PFSK-1 (cell line): Measurements from ENCODE around the gene KCNC4.

ENCODE experiments used
- FOXP2 ChIP-seq: optimal IDR thresholded peaks from 2 replicates; pipeline ENCODE3; 2011; ENCODE audit warnings: borderline replicate concordance, control low read depth, inconsistent platforms; ENCODE audit not compliant: insufficient read depth; ENCODE audit errors: extremely low read length, extremely low read depth
- POLR2AphosphoS5 ChIP-seq: IDR thresholded peaks from 2 replicates; pipeline ENCODE4 v1.6.1; 2012; ENCODE audit warnings: low read depth, mild to moderate bottlenecking, control low read depth, low read length, moderate library complexity
- SIN3A ChIP-seq: IDR thresholded peaks from 2 replicates; pipeline ENCODE4 v1.6.1; 2012; ENCODE audit warnings: mild to moderate bottlenecking, low read length, moderate library complexity, borderline replicate concordance; ENCODE audit not compliant: insufficient read depth
- TAF1 ChIP-seq: IDR thresholded peaks from 2 replicates; pipeline ENCODE4 v1.6.1; 2012; ENCODE audit warnings: low read length, control low read depth, borderline replicate concordance; ENCODE audit not compliant: insufficient read depth
- TF ChIP-seq, protein P1 (sequence below), 2 experiments: IDR thresholded peaks; 2 replicates each; pipeline versions ENCODE4 v1.6.1 to v1.8.0; 2011 to 2012; ENCODE audit warnings: low read depth in 2 of 2, low read length in 2 of 2, control low read depth in 1 of 2, inconsistent platforms in 1 of 2, mild to moderate bottlenecking in 1 of 2, moderate library complexity in 1 of 2; ENCODE audit not compliant: insufficient read depth in 1 of 2

Gene KCNC4

DNA sequence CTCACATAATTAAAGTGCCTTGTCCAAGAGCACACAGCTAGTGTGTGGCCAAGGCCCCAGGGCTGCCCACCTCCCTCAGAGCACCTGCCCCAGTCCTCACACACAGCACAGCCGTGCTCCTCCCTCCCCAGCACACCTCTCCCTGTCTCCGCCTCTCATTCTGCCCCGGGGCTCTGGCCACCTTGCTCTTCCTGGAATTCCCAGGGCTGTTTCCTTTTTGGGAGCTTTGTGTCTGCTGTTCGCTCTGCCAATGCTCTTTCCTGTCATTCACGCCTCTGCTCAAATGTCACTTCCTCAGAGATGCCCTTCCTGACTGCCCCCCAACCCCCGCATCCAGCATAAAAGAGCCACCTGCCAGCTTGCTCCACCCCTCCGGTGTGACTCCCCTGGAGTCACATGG, 46.5 kb upstream of the KCNC4 start:
- TF ChIP-seq TAF1 (no peak), POLR2AphosphoS5 (no peak), SIN3A (no peak), FOXP2 (no peak)
- TF ChIP-seq, protein P1, sequence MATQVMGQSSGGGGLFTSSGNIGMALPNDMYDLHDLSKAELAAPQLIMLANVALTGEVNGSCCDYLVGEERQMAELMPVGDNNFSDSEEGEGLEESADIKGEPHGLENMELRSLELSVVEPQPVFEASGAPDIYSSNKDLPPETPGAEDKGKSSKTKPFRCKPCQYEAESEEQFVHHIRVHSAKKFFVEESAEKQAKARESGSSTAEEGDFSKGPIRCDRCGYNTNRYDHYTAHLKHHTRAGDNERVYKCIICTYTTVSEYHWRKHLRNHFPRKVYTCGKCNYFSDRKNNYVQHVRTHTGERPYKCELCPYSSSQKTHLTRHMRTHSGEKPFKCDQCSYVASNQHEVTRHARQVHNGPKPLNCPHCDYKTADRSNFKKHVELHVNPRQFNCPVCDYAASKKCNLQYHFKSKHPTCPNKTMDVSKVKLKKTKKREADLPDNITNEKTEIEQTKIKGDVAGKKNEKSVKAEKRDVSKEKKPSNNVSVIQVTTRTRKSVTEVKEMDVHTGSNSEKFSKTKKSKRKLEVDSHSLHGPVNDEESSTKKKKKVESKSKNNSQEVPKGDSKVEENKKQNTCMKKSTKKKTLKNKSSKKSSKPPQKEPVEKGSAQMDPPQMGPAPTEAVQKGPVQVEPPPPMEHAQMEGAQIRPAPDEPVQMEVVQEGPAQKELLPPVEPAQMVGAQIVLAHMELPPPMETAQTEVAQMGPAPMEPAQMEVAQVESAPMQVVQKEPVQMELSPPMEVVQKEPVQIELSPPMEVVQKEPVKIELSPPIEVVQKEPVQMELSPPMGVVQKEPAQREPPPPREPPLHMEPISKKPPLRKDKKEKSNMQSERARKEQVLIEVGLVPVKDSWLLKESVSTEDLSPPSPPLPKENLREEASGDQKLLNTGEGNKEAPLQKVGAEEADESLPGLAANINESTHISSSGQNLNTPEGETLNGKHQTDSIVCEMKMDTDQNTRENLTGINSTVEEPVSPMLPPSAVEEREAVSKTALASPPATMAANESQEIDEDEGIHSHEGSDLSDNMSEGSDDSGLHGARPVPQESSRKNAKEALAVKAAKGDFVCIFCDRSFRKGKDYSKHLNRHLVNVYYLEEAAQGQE (IDR thresholded peaks at IDR 0.05; ENCODE audit: insufficient read depth in 1 of 2, low read depth in 2 of 2, low read length in 2 of 2) = no peak

DNA sequence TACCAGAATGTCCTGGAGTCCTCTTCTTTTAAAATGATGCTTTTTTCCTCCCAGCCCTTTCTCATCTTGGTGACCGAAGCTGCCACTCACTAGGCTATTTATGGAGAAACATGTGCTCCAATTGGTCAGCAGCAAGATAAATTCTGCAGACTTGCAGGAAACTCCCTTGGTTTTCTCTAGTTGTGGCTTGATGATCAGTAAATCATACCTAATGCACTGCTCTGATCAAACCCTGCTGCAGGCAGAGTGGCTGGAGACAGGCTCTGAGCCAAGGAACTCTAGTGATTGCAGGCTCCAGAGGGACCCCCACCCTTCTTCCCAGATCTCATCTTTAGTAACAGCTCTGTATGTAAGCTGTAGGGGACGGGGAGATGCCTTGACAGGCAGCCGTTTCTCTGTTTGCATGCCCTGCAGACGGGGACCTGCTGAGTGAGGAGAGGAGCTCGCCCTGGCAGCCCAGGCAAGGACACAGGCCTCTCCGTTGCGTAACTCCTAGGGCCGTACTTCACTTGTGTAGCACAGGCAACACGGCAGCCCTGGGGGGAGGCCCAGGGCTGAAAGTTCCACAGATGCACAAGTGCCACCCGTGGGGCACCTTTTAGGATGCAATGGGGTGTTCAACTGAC, 45.3 kb upstream of the KCNC4 start:
- no peak for TF ChIP-seq TAF1
- TF ChIP-seq, protein P1 (IDR thresholded peaks at IDR 0.05; ENCODE audit: insufficient read depth in 1 of 2, low read depth in 2 of 2, low read length in 2 of 2) = no peak
- TF ChIP-seq FOXP2 = no peak
- no peak for TF ChIP-seq SIN3A
- TF ChIP-seq POLR2AphosphoS5 = no peak

DNA sequence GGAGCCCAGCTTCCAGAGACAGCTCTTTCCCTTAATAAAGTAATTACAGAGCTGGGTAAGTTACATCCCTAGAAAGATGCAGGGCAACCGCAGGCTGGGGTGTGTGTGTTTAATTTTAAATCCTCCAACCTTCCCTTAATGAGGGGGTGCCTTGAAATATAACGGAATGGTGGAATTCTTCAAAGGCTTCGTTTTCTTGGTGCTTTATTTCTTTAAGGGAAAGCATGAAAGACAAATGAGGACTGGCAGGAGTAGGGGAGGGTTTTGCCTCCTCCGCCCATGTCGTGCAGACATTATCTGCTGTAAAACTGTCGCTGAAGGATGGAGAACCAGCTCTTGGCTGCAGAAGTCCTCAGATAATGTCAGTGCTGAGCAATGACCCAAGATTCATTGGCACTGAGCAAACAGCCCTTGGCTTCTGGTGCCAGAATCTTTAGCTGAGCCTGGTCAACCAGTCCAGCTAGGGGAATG, 44.3 kb upstream of the KCNC4 start:
- TF ChIP-seq SIN3A (no peak), POLR2AphosphoS5 (no peak)
- TF ChIP-seq, protein P1 (IDR thresholded peaks at IDR 0.05; ENCODE audit: insufficient read depth in 1 of 2, low read depth in 2 of 2, low read length in 2 of 2) = no peak

DNA sequence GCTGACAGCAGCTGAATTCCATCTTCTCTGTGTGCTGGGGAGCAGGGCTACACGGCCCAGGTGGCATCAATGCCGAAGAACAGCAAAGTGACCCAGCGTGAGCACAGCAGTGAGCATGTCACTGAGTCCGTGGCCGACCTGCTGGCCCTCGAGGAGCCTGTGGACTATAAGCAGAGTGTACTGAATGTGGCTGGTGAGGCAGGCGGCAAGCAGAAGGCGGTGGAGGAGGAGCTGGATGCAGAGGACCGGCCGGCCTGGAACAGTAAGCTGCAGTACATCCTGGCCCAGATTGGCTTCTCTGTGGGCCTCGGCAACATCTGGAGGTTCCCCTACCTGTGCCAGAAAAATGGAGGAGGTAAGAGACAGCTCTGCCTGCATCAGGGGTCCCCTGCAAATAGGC, 43.3 kb upstream of the KCNC4 start:
- TF ChIP-seq TAF1 (no peak), SIN3A (no peak)

DNA sequence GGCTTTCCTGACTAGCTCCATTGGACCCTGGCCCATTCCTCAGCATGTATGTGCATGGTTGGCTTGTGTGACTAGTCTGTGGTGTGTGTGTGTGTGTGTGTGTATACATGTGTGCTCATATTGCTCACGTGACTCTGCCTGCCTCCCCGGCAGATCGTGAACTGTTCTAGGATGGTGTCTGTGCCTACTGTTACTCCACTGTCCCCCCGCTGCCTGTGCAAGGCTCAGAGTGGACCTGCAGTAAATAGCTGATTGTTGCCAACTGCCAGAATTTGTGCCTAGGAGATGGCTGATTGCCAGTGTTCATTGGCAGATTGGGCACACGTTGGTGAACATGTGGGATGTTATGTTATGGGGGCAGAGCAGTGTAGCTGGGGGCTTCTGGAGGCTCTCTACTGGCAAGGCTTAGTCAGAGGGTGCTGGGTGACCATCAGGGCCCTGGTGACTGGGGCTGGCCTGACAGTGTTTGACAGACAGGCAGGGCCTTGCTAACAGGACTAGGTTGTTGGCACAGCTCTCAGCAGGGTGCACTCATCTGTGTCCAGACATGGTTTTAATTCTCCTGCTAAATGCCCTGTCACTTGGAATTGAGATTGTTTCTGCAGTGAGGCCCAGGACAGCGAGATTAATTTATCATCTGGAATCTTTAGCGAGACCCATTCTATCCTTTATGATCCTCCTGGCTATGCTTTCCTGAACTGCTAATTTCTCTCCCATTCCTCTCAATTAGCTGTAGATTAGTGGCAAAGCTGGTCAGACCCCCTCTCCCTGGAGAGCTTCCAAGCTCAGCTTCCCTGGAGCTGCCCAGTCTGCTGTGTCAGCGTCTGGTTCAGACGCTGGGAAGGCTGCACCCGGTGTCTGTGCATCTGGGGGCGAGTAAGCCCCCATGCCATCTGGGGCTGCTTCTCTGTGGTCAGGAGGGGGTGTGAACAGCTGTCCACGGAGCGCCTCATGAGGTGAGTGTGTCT, 39.1 kb upstream of the KCNC4 start:
- TF ChIP-seq, protein P1 (IDR thresholded peaks at IDR 0.05; ENCODE audit: insufficient read depth in 1 of 2, low read depth in 2 of 2, low read length in 2 of 2) = no peak
- TF ChIP-seq FOXP2 (no peak), POLR2AphosphoS5 (no peak), SIN3A (no peak), TAF1 (no peak)
